Muscle of back (tissue), 11 donors: Measurements from ENCODE around the gene PDZRN4. TPM values are rescaled to one million over a fixed set of nuclear protein-coding genes. Genes with fewer than 3 reads are reported as not detected.
A peak's percentile ranks its signal among the peaks of the same experiment; 100 is the strongest.

Source experiments
- DNase-seq, 3 donors: peaks; one replicate each; pipeline versions ENCODE4 v3.0.0 to v3.0.0-alpha.2; 2013
- polyA plus RNA-seq, 10 donors: library from polyadenylated mRNA; unstranded; fragments of 120-200 nt; gene quantifications; one replicate each; pipeline ENCODE4 v1.2.1, GENCODE V29; 2013; ENCODE audit not compliant: insufficient read length in 10 of 10

Gene PDZRN4
- polyA plus RNA-seq, 10 donors: 1.7 to 4.4 (median 2.4) TPM

GRCh38 chr12:41356181-41356580, 168.1 kb downstream of the PDZRN4 start:
- no peak for DNase-seq

GRCh38 chr12:41361738-41362137, 173.6 kb downstream of the PDZRN4 start:
- peak in 1 of 3 donors; percentile 4 for DNase-seq

GRCh38 chr12:41362510-41362909, 174.4 kb downstream of the PDZRN4 start:
- DNase-seq: peak in 1 of 3 donors; percentile 7

- no peak for DNase-seq
Measured at GRCh38 chr12:41362931-41363330, 174.8 kb downstream of the PDZRN4 start.

- DNase-seq: no peak
Measured at GRCh38 chr12:41364211-41364610, 176.1 kb downstream of the PDZRN4 start.

- DNase-seq: peak in 1 of 3 donors; percentile 20
Measured at GRCh38 chr12:41365653-41366171, 177.6 kb downstream of the PDZRN4 start.

- DNase-seq: no peak
Measured at GRCh38 chr12:41367726-41368405, 179.7 kb downstream of the PDZRN4 start.

GRCh38 chr12:41380878-41381277, 192.8 kb downstream of the PDZRN4 start:
- no peak for DNase-seq

- no peak for DNase-seq
Measured at GRCh38 chr12:41402801-41403200, 214.7 kb downstream of the PDZRN4 start.

GRCh38 chr12:41407232-41407799, 219.2 kb downstream of the PDZRN4 start:
- no peak for DNase-seq

- DNase-seq: no peak
Measured at GRCh38 chr12:41409628-41410027, 221.5 kb downstream of the PDZRN4 start.

GRCh38 chr12:41418586-41418985, 230.5 kb downstream of the PDZRN4 start:
- no peak for DNase-seq

GRCh38 chr12:41419131-41419893, 231.2 kb downstream of the PDZRN4 start:
- no peak for DNase-seq

- DNase-seq: peak in 1 of 3 donors; percentile 7
Measured at GRCh38 chr12:41424651-41425050, 236.5 kb downstream of the PDZRN4 start.

GRCh38 chr12:41433460-41433859, 245.3 kb downstream of the PDZRN4 start:
- no peak for DNase-seq

GRCh38 chr12:41436076-41436475, 248.0 kb downstream of the PDZRN4 start:
- no peak for DNase-seq

GRCh38 chr12:41437563-41437962, 249.4 kb downstream of the PDZRN4 start:
- DNase-seq: no peak

- DNase-seq: peak in 1 of 3 donors; percentile 8
Measured at GRCh38 chr12:41438854-41439541, 250.9 kb downstream of the PDZRN4 start.

GRCh38 chr12:41439801-41440200, 251.7 kb downstream of the PDZRN4 start:
- DNase-seq: no peak

- DNase-seq: no peak
Measured at GRCh38 chr12:41441180-41441579, 253.1 kb downstream of the PDZRN4 start.

- no peak for DNase-seq
Measured at GRCh38 chr12:41442896-41443295, 254.8 kb downstream of the PDZRN4 start.

- no peak for DNase-seq
Measured at GRCh38 chr12:41443690-41444089, 255.6 kb downstream of the PDZRN4 start.
